Left lung (tissue), 10 donors: ENCODE data around the gene MPZL1. TPM values are rescaled to one million over a fixed set of nuclear protein-coding genes. Genes with fewer than 3 reads are reported as not detected.
A peak's percentile ranks its signal among the peaks of the same experiment; 100 is the strongest.

ENCODE experiments used
- ATAC-seq: fragments of 200-7000 bp; cut with Tn5 transposase; one replicate; pipeline ENCODE4 v1.9.1; 2020; ENCODE audit warnings: moderate library complexity
- DNase-seq, 4 donors: peaks; one replicate each; pipeline ENCODE4 v3.0.0-alpha.2; 2013 to 2020
- H3K27ac ChIP-seq, 2 donors: fragments of 200-600 bp; sonication (generic) in 1 of 2; one replicate each; pipeline versions ENCODE4 v1.5.0 to v1.8.0; 2020 to 2021
- H3K27me3 ChIP-seq, 2 donors: fragments of 200-600 bp; sonication (generic) in 1 of 2; one replicate each; pipeline versions ENCODE4 v1.5.0 to v1.8.0; 2020 to 2021
- H3K36me3 ChIP-seq, 2 donors: fragments of 200-600 bp; sonication (generic) in 1 of 2; one replicate each; pipeline versions ENCODE4 v1.5.0 to v1.8.0; 2020 to 2021
- H3K4me1 ChIP-seq, 2 donors: fragments of 200-600 bp; one replicate each; pipeline ENCODE4 v1.8.0; 2021
- H3K4me3 ChIP-seq, 2 donors: fragments of 200-600 bp; sonication (generic) in 1 of 2; one replicate each; pipeline versions ENCODE4 v1.5.0 to v1.8.0; 2020 to 2021; ENCODE audit warnings: mild to moderate bottlenecking in 1 of 2
- H3K9me3 ChIP-seq, 2 donors: fragments of 200-600 bp; sonication (generic) in 1 of 2; one replicate each; pipeline versions ENCODE4 v1.5.0 to v1.8.0; 2020 to 2021
- CTCF ChIP-seq, 2 donors: fragments of 200-600 bp; sonication (generic) in 1 of 2; IDR thresholded peaks; one replicate each; pipeline versions ENCODE4 v1.5.0 to v1.8.0; 2021; ENCODE audit warnings: antibody characterized with exemption in 2 of 2
- intact Hi-C, 2 donors: fragments of 100-400 bp; cut with DNase I; formaldehyde crosslinking; loops; one replicate each; pipeline versions ENCODE4 v1.11.2 to v1.14.2; 2022
- polyA plus RNA-seq, 6 donors: library from polyadenylated mRNA; unstranded; fragments of 120-200 nt; gene quantifications; one replicate each; pipeline ENCODE4 v1.2.1, GENCODE V29; 2013; ENCODE audit not compliant: insufficient read length in 6 of 6
- total RNA-seq, 2 donors: library from RNA; stranded (reverse); fragmentation: NEBNext Ultra II Directional; extraction: Animal tissue kit (Norgen Biotek cat#: 25700); gene quantifications; one replicate each; pipeline ENCODE4 v1.2.1, GENCODE V29; 2021
- donor health status: DM: no; HTN: yes; CAD: no.
- donor health status: DM: no; HTN: no; CAD: no.

MPZL1 gene
- total and polyA plus RNA-seq, 8 donors = 110 to 148 (median 122) TPM

DNA sequence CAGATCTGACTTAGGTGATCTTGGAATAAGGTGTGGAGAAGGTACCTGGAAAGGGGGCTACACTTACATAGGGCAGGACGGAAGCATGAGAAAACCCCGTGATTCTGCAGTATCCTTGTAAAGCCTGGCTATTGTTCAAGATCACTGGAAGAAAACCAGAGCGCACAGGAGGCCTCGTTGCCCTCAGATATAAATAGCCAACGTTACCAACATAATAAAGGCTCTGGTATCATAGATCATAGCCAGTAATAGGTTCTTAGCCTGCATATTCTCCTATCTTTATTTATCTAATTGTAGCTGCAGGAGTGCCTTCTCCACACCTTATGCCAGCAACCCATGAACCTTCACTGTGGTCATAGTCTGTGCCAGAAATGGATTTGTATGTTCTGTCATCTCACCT, 35.9 kb upstream of the MPZL1 start:
- Histone ChIP-seq H3K36me3 (peaks cover 0 to 50% of the 10 kb centered on the region in 2 donors), H3K9me3 (no peaks in the 10 kb centered on the region), H3K27me3 (no peaks in the 10 kb centered on the region), H3K4me1 (peaks cover 5 to 42% of the 10 kb centered on the region in 2 donors), H3K27ac (peak overlapping the region in 1 of 2 donors; percentile 18), H3K4me3 (no peak overlapping the region)
- DNase-seq (no peak), ATAC-seq (no peak)
- intact Hi-C loops = loop anchor here (2.0 to 5.0 kb wide), 2 partner anchors 85 to 89 kb away; no protein-coding TSS in a partner anchor
- TF ChIP-seq CTCF (IDR thresholded peaks at IDR 0.05) = no peak

DNA sequence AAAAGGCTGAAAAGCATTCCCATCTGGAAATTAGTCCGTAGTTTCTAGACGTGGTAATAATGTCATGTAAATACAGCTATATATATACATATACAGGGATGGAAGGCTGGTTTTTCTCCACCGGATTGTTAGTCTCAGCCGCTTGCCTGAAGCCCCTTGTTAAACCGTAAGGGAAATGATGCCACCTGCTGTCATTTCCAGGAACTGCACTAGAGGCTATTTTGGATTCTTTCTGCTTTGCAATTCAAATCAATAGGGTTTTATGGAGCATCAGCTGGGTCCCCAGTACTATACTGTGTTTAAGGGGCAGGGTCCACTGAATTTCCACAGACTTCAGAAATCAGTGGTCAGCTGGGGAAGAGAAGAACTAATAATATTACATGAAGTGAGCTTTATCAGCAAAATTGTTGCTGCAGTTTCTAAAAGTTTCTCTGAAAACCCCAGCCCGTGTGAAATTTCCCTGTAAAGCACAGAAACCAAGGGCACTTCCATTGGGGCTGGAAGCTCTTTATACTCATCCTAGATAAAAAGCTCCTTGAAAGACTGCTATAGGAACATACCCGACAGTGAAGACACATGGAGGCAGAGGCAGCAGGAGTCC, 33.8 kb upstream of the MPZL1 start:
- ATAC-seq (peak; percentile 73), DNase-seq (peak in 2 of 4 donors; percentile 72 to 82)
- peak; percentile 88 to 91 for TF ChIP-seq CTCF (IDR thresholded peaks at IDR 0.05)
- H3K4me1 ChIP-seq = peaks cover 5 to 34% of the 10 kb centered on the region in 2 donors
- intact Hi-C loops = loop anchor here (2.0 to 5.0 kb wide), 2 partner anchors 87 to 91 kb away; no protein-coding TSS in a partner anchor
- H3K27me3 ChIP-seq = no peaks in the 10 kb centered on the region
- no peaks in the 10 kb centered on the region for H3K9me3 ChIP-seq
- no peak overlapping the region for H3K4me3 ChIP-seq
- H3K36me3 ChIP-seq = peaks cover 0 to 62% of the 10 kb centered on the region in 2 donors
- no peak overlapping the region for H3K27ac ChIP-seq

DNA sequence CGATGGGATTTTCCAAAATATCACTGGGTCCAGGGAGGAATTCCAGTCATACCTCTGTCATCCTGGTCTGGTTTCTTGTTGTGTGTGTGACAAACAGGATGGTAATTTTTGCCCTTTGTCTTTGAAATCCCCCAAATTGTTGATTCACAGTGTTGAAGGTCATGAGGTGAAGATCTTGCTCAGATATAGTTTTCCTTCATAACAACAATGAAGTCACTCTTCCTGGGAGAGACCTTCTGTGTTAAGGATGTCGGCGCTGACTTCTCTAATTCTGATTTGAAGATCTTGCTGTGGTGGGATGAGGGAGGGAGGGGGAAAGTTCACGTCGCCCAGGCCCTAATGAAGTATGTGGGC, 32.2 kb upstream of the MPZL1 start:
- Histone ChIP-seq H3K36me3 (peaks cover 0 to 65% of the 10 kb centered on the region in 2 donors), H3K27me3 (no peaks in the 10 kb centered on the region), H3K4me1 (peaks cover 0 to 20% of the 10 kb centered on the region in 2 donors), H3K9me3 (no peaks in the 10 kb centered on the region), H3K4me3 (no peak overlapping the region), H3K27ac (peak overlapping the region in 1 of 2 donors; percentile 28)
- intact Hi-C loops = loop anchor here in 1 of 2 donors (5.0 kb wide), 1 partner anchor 92 kb away; no protein-coding TSS in a partner anchor
- DNase-seq = no peak
- TF ChIP-seq CTCF (IDR thresholded peaks at IDR 0.05) = no peak
- ATAC-seq = no peak

DNA sequence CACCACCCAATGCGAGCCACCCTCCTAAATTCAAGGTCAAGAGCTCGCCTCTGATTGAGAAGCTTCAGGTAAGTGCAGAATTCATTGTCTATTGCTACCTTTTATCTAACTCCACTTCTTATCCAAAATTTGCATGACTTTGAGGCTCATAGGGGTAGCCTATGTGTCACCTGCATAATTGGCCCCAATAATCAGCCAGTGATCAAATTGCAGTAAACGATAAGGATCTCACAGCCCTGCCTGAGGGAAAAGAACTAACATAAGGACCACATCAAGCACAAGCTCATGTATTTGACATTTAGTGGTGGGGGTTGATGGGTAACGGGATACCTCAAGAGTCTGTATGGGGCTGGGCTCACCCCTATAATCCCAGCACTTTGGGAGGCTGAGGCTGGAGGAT, 31.7 kb upstream of the MPZL1 start:
- no peaks in the 10 kb centered on the region for H3K27me3 ChIP-seq
- intact Hi-C loops = no loop called here
- H3K9me3 ChIP-seq = no peaks in the 10 kb centered on the region
- no peak for ATAC-seq
- no peak for DNase-seq
- no peak overlapping the region for H3K4me3 ChIP-seq
- H3K36me3 ChIP-seq = peaks cover 0 to 65% of the 10 kb centered on the region in 2 donors
- no peak for TF ChIP-seq CTCF (IDR thresholded peaks at IDR 0.05)
- H3K27ac ChIP-seq = no peak overlapping the region
- peaks cover 0 to 20% of the 10 kb centered on the region in 2 donors for H3K4me1 ChIP-seq

DNA sequence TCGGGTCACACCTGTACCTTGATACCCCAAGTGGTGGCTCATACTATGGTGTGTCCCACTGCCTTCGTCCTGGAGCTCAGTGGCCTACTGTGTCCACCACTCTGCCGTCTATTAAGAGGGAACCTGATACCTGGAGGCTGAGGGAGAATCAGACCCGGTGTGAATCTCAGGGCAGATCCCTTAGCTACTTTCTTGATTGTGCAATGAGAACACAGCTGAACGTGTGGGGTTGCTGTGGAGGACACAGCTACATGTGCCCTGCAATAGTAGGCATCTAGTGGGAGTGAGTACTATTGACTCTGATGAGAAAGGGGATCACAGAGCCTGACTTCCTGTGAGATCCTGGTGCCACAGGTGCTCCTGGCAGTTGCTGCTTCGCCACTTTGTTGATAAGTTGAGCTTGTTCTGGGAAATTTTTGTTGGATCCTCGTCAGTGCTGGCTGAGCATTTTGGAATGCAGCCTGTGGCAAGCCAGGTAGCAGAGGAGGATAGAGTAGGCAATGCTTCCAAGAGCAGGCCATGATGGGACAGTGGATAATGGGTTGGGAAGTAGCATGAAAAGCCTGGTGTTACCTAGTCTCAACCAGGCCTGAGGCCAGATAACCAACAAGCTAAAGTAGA, 28.2 kb upstream of the MPZL1 start:
- no peak overlapping the region for H3K27ac ChIP-seq
- peaks cover 0 to 25% of the 10 kb centered on the region in 2 donors for H3K4me1 ChIP-seq
- TF ChIP-seq CTCF (IDR thresholded peaks at IDR 0.05) = no peak
- no peak for ATAC-seq
- no peaks in the 10 kb centered on the region for H3K9me3 ChIP-seq
- H3K4me3 ChIP-seq = no peak overlapping the region
- no peak for DNase-seq
- peaks cover 0 to 84% of the 10 kb centered on the region in 2 donors for H3K36me3 ChIP-seq
- intact Hi-C loops = no loop called here
- no peaks in the 10 kb centered on the region for H3K27me3 ChIP-seq
